GM21526 (cell line): Measurements from ENCODE around the gene C1QTNF8.

Experiments used
- ATAC-seq: cut with Tn5 transposase; IDR thresholded peaks from one replicate; pipeline ENCODE4 v1.9.1; 2021; ENCODE audit warnings: moderate library complexity; ENCODE audit not compliant: unreplicated experiment, low FRiP score

C1QTNF8 gene

GRCh38 chr16:1080801-1081733, 15.0 kb downstream of the C1QTNF8 start:
- ATAC-seq = no peak

DNA sequence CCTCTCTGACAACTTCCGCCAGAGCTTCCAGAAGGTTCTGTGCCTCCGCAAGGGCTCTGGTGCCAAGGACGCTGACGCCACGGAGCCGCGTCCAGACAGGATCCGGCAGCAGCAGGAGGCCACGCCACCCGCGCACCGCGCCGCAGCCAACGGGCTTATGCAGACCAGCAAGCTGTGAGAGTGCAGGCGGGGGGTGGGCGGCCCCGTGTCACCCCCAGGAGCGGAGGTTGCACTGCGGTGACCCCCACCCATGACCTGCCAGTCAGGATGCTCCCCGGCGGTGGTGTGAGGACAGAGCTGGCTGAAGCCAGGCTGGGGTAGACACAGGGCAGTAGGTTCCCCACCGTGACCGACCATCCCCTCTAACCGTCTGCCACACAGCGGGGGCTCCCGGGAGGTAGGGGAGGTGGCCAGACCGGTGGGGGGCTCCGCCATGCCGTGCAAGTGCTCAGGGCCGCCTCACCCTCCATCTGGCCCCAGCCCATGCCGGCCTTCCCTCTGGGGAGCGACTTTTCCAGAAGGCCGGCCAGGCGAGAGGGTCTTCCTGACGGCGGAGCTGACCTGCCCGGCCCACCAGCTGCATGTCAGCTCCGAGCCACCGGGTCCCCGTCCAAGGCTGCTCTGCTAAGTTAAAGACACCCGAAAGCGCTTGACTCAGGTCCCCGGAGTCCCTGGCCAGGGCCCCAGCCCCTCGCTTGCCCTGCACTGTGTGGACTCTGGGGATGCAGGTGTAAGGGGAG, 16.1 kb downstream of the C1QTNF8 start:
- ATAC-seq = no peak

DNA sequence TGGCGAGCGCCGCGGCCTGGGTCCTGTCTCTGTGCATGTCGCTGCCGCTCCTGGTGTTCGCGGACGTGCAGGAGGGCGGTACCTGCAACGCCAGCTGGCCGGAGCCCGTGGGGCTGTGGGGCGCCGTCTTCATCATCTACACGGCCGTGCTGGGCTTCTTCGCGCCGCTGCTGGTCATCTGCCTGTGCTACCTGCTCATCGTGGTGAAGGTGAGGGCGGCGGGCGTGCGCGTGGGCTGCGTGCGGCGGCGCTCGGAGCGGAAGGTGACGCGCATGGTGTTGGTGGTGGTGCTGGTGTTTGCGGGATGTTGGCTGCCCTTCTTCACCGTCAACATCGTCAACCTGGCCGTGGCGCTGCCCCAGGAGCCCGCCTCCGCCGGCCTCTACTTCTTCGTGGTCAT, 16.7 kb downstream of the C1QTNF8 start:
- no peak for ATAC-seq

DNA sequence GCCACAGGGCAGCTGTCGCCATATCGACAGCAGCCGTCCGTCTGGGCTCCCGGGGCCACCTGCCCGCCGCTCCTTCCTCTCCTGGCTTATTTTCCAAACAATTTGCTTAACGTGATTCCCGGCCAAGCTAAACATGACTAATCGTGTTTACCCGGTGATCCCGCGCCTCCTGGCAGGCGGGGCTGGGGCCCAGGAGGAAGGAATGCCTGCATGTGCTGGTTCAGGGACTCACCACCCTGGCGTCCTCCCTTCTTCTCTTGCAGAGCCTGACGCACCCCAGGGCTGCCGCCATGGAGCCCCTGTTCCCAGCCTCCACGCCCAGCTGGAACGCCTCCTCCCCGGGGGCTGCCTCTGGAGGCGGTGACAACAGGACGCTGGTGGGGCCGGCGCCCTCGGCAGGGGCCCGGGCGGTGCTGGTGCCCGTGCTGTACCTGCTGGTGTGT, 17.4 kb downstream of the C1QTNF8 start:
- no peak for ATAC-seq

DNA sequence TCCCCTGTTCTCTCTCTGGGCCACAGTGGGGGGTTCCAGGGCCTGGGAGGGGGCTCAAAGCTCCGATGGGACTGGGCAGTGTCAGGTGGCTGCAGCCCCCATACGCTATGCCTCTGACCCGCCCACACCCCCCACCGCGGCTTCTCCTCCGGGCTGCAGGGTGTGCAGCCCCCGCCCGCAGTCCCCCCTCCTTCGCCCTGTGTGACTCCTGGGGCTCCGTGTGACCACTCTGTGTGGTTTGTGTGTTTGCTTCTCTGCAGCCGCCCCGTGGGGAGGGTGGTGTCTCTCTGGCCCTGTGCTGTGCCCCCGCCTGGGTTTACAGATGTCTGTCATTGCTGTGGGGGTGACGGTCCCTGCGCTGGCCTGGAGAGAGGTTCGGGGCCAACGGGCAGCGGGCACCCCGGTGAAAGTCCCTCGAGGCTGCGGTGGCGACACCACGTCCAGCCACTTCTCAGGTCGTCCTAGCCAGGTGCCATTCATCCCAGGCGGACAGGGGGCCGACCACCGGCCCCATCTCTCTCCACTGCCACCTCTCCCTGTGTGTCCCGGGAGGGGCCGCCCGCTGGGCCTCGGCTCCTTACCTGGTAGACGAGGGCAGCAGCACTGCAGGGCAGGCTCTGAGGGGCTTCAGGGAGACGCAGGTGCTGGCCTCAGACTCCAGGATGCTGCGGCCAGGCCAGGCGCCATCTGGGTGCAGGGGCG, 18.0 kb downstream of the C1QTNF8 start:
- no peak for ATAC-seq

GRCh38 chr16:1076801-1077576, 19.1 kb downstream of the C1QTNF8 start:
- no peak for ATAC-seq

- ATAC-seq = no peak
Measured at GRCh38 chr16:1075546-1075945, 20.5 kb downstream of the C1QTNF8 start.

- no peak for ATAC-seq
Measured at GRCh38 chr16:1074379-1074649, 21.7 kb downstream of the C1QTNF8 start.

GRCh38 chr16:1073566-1074378, 22.3 kb downstream of the C1QTNF8 start:
- no peak for ATAC-seq

DNA sequence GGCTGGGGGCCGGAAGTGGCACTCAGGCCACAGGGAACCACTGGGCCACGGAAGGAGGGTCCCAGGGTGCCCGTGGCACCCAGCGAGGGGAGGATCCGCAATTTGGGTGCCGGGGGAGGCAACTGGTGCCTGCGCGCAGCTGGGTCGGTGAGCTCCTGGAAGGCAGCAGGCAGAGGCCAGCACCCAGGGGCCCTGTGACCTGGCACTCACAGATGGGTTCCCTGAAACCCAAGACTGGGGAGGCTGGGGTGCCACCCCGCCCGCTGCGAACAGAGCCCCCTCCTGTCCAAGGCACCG, 22.8 kb downstream of the C1QTNF8 start:
- no peak for ATAC-seq

DNA sequence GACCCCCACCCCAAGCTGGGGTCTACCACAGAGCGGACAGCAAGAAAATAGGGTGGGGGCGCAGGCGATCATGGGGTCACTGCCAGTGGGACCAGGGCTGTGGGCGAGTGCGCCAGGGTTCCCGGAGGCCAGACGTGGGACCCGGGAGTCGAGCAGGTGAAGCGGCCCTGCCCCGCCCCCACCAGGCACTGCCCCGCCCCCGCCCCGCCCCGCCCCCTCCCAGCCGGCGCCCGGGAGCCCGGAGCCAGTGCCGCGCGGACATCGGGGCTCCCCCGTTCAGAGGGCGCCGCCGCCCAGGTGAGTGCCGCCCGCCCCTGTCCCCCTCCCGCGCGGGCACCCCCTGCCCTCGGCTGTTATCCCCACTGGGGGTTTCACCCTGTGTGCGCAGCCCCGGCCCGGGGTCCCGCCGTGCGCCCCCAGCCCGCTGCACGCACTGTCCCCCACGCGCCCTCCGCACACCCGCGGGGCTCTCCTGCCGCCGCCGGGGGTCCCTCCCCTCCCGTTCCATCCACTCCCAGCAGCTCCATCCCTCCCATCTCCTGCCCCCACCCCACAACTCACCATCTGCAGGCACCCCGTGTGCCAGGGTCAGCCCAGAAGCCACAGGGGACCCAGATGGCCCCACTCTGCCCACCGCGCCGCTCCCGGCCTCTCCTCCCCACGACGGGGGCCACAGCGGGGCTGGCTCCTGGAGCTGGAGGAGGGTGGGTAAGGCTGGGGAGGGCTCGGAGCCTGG, 23.4 kb downstream of the C1QTNF8 start, which contains the start of gene SSTR5:
TSS of gene SSTR5 (plus strand) at position 222 of the 736 bp plus-strand sequence. CDS start 6,122 bp downstream, outside the sequence.
- no peak for ATAC-seq

DNA sequence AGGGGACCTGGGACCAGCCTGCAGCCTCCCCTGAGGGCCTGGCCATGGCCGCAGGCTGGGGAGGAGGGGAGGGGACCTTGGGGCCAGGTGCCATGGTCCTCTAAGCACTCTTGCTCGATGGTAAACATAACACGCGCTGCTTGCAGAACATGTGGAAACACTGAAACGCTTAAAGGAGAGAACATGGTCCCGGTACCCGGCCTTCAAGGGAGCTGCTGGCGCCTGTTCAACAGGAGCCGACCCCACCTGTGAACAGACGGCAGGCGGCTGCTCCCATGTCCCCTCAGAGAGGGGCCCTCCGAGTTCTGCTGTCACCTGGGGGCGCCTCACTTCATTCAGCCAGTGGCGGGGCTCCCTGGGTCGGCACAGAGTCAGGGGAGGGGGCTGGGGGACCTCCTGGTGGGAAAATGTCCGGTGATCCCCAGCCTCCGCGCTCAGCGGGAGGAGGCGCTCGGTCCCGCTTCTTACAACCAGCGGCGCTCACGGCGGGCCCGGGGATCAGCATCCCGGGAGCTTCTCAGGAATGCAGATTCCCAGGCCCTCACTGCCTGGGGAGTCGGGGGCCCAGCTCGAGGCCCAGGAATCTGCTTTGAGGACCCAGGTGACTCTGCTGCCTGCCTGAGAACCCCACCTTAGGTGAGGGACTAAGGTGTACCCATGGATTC, 24.4 kb downstream of the C1QTNF8 start:
- ATAC-seq = no peak

- no peak for ATAC-seq
Measured at GRCh38 chr16:1070864-1071408, 25.1 kb downstream of the C1QTNF8 start.

DNA sequence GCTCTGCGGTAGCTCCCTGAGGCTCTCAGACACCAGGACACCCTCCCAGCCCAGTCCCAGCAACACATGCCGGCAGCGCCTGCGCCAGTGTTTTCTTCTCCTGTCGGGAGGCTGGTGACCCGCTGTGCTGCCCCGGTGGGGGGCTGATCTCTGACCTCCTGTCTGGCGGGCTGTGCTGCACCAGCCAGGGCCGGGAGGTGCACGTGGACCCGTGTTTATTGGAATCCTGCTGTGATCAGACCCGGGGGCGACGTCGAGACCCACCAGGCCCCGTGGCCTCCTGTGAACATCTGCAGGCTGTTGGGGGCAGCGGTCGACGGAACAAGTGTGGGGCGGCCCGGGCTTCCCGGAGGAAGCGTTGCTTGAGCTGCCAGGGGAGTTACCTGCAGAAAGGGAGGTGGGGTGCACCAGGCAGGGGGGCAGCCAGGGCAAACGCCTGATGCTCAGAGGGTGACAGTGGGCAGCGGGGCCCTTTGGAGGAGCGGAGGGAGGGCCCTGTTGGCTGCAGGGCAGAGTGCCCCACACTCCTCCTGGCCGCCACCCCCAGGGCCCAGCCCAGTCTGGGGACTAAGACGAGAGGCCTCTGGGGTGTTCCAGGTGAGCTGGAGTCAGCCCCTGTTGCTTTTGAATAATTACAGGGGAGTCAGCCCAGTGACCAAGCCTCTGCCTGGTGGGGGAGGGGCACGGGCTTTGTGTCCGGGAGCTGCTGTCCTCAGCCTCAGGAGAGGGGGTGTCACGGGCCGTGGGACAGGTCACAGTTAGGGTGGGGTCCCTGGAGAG, 25.8 kb downstream of the C1QTNF8 start:
- ATAC-seq = no peak

DNA sequence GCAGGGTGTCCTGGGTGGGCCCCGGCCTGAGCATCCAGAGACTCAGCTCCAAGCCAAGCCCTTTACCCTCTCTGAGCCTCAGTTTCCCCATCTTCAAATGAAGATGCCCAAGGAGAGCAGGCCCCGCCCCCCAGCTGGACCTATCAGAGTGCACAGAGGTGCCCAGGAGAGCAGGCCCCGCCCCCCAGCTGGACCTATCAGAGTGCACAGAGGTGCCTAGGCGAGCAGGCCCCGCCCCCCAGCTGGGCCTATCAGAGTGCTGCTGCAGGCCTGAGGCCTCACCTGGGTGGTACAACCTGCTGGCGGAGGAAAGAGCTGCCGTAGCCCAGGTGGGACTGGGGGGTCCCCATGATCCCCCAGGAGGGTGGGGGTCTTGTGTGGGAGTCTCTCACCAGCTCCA, 26.9 kb downstream of the C1QTNF8 start:
- no peak for ATAC-seq

DNA sequence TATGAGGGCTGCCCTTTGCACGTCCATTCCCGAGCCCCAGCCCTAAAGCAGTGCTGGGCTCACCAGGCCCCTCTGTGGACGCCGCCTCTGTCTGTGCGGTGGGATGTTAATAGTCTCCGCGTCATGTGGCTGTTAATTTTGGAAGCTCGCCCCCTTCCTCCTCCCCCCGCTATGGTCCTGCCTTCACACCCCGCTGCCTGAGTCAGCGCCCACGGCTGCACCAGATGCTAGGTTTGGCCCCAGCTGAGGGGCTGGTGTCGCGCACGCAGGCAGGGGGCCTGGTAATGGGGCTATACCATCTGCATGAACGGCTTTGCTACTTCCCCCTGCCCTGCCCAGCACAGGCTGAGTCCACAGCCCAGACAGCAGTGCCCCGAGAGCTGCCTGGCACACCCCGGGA, 27.6 kb downstream of the C1QTNF8 start:
- ATAC-seq = no peak

GRCh38 chr16:1067629-1068028, 28.4 kb downstream of the C1QTNF8 start:
- ATAC-seq = no peak
